ENCODE data around the gene GRK5.
"Not testable (repeated sequence)": the region's sequence is repeated elsewhere in the genome, so short reads cannot be mapped to it uniquely, and the experiment has no call there.

Gene GRK5

DNA sequence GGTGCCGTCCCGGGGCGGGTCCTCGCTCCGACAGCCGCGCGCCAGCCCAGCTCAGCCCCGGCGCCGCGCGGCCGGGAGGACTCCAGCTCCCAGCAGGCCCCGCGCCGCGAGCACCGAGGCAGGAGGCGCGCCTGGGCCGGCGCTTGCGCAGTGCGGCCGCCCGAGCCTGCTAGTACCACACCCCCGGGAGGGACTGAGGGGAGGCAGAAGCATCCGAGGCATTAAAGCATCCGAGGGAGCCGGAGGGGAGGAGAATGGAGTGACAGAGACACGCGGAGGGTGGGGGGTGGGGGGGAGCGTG lies at the start of gene GRK5:
TSS of gene GRK5 (plus strand) at position 206 of the 301 bp plus-strand sequence. CDS start 347 bp downstream, outside the sequence.
- DNase-seq = peak; percentile 97 to 98

- no peak for DNase-seq
Measured at GRCh38 chr10:119159332-119159731, 48.0 kb upstream of the GRK5 start.

DNA sequence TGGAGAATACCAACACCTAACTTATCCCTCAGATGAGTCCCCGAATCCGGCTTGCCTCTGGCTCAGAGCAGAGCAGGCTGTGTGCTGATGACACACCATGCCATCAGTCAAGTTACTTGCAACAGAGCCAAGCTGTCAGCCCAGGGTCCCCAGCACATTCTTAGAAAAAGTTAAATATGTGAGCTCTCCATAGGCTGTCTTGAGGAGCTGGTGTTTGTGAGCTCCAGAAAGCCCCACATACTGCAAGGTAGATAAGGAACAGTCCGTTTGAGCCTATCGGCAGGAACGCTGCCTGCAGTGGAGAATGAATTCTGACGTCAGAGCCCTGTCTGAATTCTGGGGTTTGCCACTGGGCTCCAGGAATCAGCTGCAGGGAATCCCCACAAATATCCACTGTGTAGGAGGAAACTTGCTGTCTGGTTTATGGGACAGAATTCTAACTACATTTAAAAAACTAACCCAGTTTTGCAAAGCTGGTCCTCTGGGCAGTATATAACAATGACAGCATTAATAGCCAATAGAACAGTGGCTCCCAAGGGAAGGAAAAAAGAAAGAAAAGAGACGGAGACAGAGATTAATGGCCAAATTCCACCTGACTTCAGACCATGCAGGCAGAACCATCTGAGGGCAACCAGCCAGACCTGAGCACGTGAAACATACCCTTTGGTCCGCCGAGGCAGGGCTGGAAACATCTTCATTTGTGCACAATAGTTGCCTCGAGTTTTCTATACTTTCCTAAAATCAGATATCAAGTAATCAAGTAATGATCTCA lies 45.5 kb upstream of the GRK5 start:
- no peak for DNase-seq

- no peak for DNase-seq
Measured at GRCh38 chr10:119162452-119163092, 44.8 kb upstream of the GRK5 start.

- DNase-seq = peak; percentile 74 to 82
Measured at GRCh38 chr10:119165171-119166117, 41.9 kb upstream of the GRK5 start, which contains the start of gene SFXN4. SFXN4 (minus strand) TSS chr10:119165714; CDS start chr10:119165647, 67 bp downstream.

GRCh38 chr10:119166118-119166500 lies 41.3 kb upstream of the GRK5 start:
- DNase-seq = no peak

DNA sequence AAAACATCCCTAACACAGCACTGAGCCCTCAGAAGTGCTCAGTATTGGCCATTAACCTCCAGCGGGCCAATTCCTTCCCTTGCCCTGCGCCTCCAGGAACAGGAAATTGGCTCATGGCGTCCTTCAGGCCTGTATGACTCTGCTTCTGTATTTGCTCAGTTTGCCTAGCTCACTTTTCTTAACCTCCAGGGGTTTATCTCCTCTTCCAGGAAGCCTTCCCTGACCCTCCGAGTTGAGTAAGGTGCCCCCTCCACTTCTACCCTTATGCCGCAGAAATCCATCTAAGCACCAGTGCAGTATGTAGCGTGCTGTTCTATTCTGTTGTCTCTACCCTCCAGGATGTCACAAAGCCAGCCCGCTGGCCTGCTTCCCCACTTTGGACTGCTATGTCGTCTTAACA lies 40.8 kb upstream of the GRK5 start:
- DNase-seq = no peak

GRCh38 chr10:119167041-119167440 lies 40.3 kb upstream of the GRK5 start:
- DNase-seq = no peak

DNA sequence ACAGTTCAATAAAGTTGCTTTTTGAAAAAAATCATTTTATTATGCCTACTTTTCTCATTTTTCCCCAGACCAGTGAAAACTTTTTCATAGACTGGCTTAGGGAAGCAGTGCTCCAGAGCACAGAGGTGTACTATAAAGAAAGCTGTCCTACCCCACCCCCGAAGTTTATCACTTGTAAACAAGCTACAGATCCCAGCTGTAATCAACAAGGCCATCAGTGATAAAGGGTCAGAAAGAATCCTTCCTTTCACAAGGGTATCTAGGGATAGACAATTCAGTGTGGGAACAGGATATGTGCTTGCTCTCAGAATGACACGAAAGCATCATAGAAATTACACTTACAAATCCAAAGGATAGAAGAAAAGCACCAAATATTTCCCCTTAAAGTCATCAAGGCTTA lies 33.3 kb upstream of the GRK5 start:
- no peak for DNase-seq

GRCh38 chr10:119176166-119176565 lies 31.2 kb upstream of the GRK5 start:
- no peak for DNase-seq

- DNase-seq = no peak
Measured at GRCh38 chr10:119177708-119178371, 29.5 kb upstream of the GRK5 start.

GRCh38 chr10:119178372-119179119 lies 28.8 kb upstream of the GRK5 start, which contains the start of gene PRDX3:
PRDX3 (minus strand) TSS chr10:119178812; CDS start chr10:119178790, 22 bp downstream.
- DNase-seq = peak; percentile 90 to 91

DNA sequence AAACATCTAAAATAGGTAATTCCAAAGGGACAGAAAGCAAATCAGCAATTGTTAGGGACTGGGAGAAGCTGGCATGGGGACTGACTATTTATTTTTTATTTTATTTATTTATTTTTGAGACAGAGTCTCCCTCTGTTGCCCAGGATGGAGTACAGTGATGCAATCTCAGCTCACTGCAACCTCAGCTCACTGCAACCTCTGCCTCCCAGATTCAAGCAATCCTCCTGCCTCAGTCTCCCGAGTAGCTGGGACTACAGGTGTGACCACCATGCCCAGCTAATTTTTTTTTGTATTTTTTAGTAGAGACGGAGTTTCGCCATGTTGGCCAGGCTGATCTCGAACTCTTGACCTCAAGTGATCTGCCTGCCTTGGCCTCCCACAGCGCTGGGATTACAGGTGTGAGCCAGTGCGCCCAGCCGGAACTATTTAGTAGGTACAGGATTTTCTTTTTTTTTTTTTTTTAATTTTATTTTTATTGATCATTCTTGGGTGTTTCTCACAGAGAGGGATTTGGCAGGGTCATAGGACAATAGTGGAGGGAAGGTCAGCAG lies 26.4 kb upstream of the GRK5 start:
- DNase-seq = not testable (repeated sequence)

DNA sequence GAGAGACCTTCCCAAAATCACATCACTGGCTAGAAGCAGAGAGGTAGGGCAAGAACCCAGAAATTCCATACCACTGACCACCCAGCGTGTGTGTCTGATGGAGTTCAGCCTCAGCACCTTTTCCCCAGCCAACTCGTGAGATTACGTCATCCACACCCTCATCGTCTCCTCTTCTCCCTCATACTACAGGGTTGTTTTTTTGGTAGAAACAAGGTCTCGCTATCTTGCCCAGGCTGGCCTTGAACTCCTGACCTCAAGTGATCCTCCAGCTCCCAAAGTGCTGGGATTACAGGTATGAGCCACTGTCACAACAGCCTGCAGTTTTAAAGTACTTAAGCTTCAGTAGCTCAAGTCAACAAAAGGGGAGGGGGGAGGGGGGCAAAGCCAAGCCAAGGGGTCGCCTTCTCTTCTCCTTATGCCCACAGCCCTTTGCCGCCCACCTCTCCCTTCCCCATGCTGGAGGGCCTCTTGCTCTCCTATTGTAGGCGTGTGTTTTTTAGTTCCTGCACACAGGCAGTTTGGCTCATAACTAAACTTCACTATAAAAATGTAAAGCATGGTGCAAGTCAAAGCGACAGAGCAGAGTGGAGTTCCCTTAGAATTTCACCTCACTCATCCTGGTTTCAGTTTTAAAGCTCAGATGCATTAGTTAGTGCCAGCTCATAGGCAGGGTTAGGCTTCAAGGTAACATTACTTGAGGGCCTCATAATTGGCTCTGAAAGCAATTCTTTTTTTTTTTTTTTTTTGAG lies 23.5 kb upstream of the GRK5 start:
- no peak for DNase-seq

GRCh38 chr10:119189811-119190282 lies 17.5 kb upstream of the GRK5 start:
- DNase-seq = peak in 1 of 2 donors; percentile 28

DNA sequence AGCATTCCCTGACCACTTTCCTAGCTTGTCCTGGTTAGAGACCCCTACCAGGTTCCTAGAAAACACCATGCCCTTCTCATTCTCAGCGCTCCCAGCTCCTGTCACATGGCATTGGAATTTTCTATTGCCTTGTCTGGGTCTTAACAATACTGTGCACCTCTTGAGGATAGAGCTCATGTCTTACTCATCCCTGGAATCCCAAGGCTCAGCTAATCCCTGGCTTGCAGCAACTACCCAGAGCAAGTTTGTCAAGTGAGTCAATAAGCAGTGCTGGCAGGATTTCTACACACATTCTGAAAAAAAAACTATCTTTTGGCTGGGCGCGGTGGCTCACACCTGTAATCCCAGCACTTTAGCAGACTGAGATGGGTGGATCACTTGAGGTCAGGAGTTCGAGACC lies 17.0 kb upstream of the GRK5 start:
- DNase-seq = no peak

DNA sequence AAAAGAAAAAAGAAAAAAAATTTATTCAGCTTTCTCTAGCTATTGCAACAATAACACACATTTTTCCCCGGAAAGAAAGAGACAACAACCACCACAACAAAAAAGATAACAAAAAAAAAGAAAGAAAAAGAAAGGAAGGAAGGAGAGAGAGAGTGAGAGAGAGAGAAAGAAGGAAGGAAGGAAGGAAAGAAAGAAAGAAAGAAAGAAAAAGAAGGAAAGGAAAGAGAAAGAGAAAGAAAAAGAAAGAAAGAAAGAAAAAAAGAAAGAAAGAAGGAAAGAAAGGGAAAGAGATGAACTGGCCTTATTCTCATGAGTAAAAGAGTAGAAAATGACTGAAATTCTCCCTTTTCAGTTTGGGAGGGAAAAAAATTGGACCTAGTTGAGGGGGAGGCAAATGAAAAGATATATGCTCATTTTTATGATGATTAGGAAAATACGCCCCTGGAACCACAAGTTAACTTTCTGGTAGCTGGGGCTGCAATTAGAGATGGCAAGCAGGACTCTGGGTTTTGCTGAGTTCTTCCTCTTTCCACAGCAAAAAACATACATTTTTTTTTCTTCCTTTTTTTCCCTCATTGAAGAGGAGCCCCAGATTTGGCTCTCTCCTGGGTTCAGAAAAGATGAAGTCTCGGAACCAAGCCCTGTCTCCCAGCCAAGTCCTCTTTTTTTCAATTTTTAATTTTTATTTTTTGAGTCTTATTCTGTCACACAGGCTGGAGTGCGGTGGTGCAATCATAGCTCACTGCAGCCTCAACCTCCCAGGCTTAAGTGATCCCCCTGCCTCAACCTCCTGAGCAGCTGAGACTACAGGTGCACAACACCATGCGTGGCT lies 16.2 kb upstream of the GRK5 start:
- DNase-seq = no peak

DNA sequence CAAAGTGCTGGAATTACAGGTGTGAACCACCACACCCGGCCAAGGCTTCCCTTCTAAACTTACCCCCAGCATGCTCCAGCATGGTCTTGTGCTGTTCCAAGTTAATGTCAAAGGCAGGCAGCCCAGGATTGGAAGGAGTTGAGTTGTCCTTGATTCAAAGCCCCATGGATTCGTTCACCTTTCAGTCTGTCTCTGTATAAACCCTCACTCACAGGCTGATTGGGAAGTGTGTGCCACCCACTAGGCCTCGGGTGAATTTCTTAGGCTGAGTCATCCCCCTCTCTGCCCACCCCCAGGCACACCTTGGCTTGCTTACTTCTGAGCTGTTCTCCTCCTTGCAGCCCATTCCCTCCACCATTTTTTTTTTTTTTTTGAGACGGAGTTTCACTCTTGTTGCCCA lies 15.5 kb upstream of the GRK5 start:
- no peak for DNase-seq

GRCh38 chr10:119197921-119198320 lies 9.4 kb upstream of the GRK5 start:
- no peak for DNase-seq

DNA sequence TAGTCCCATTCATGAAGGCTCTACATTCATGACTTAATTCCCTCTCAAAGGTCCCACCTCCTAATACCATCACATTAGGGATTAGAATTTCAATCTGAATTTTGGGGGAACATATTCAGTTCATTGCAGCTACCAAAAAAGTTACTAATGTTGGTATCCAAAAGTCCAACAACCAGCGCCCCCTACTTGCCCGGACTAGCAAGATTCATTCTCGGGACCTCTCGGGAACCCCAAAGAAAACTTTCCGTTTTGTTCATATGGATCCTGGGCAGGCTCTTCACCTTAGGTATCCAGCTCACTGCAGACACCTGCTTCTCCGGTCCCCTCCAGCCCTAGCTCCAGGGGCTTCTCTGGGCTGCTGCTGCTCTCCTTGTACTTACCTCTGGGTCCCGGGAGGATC lies 8.9 kb upstream of the GRK5 start:
- DNase-seq = peak; percentile 20 to 22

Measured in CD4-positive, alpha-beta T cell treated with Interleukin-4 for 1 hour (primary cell).